Measurements from ENCODE around the gene ESYT3. TPM values are rescaled to one million over a fixed set of nuclear protein-coding genes. Genes with fewer than 3 reads are reported as not detected.

Gene ESYT3
- total and polyA plus RNA-seq, 2 of the 8 experiments (the other 6 are each of a cell fraction or from before 2014, with no cell fraction given), result 4.4 to 7.3 TPM

GRCh38 chr3:138465451-138465850, 31.0 kb downstream of the ESYT3 start:
- no peak overlapping the region for H3K4me2 ChIP-seq (ENCODE audit: insufficient read depth in 1 of 2, low read depth in 2 of 2, low read length in 2 of 2)
- H3K14ac ChIP-seq (ENCODE audit: insufficient read length), result no peak overlapping the region
- no peaks in the 10 kb centered on the region for H3K23me2 ChIP-seq (ENCODE audit: low read depth, low read length)
- no peaks in the 10 kb centered on the region for H3K79me1 ChIP-seq (ENCODE audit: low read depth, low read length)
- no peak overlapping the region for H2BK15ac ChIP-seq (ENCODE audit: low read length)
- H4K91ac ChIP-seq (replicated peaks; ENCODE audit: insufficient read length, low read length), result no peak overlapping the region
- no peak overlapping the region for H3K4ac ChIP-seq (replicated peaks; ENCODE audit: insufficient read length, low read depth, low read length)
- DNase-seq (ENCODE audit: low read depth in 1 of 2, low spot score in 2 of 2) (no peak), FAIRE-seq (no peak)
- H4K20me1 ChIP-seq (replicated peaks in 1 of 2; ENCODE audit: control insufficient read depth in 1 of 2, insufficient read depth in 2 of 2, low read length in 2 of 2), result peaks cover 0 to 4% of the 10 kb centered on the region in 2 experiments
- WGBS, 2 experiments (ENCODE audit: extremely low coverage in 1 of 2, insufficient coverage in 1 of 2, insufficient read length in 1 of 2, insufficient replicate concordance in 2 of 2, low coverage in 1 of 2, low lambda C conversion rate in 2 of 2, missing lambda C conversion rate in 1 of 2), result 89% methylated on average over 3 of the region's 3 CpGs; no CpG with 5 or more reads in 1 of the 2 experiments
- peaks cover 0 to 3% (median 0%) of the 10 kb centered on the region in 4 experiments; a peak in 4 of 7 replicates for H3K4me1 ChIP-seq (replicated peaks in 1 of 4; ENCODE audit: control insufficient read depth in 3 of 4, insufficient read depth in 4 of 4, low read length in 3 of 4)
- no peaks in the 10 kb centered on the region for H3K27me3 ChIP-seq (replicated peaks in 1 of 4; ENCODE audit: control insufficient read depth in 3 of 4, extremely low read depth in 1 of 4, insufficient read depth in 3 of 4, low read length in 3 of 4)
- H2AFZ ChIP-seq (ENCODE audit: low read length), result no peak overlapping the region
- no peak overlapping the region for H4K8ac ChIP-seq (ENCODE audit: extremely low read depth, insufficient read depth, low read length)
- no peaks in the 10 kb centered on the region for H3K9me3 ChIP-seq (ENCODE audit: insufficient read depth in 2 of 2, low read depth in 1 of 2, low read length in 1 of 2)
- H3K9ac ChIP-seq (replicated peaks in 1 of 4; ENCODE audit: extremely low read depth in 1 of 4, low read depth in 3 of 4, low read length in 3 of 4), result no peak overlapping the region
- no peak for TF ChIP-seq EZH2 (IDR thresholded peaks at IDR 0.05; ENCODE audit: low read depth, low read length, severe bottlenecking)
- TF ChIP-seq TEAD4 (IDR thresholded peaks at IDR 0.05; ENCODE audit: low read depth, low read length), result no peak
- no peak for TF ChIP-seq PHF8 (conservative IDR thresholded peaks at IDR 0.05; ENCODE audit: low read depth, low read length)
- POLR2A ChIA-PET (ENCODE audit: partially characterized antibody), result no interaction called here
- no peak overlapping the region; the same call in 1 of the 2 replicates for H2BK5ac ChIP-seq (ENCODE audit: low read depth, low read length)
- CTCF ChIA-PET (ENCODE audit: partially characterized antibody), result interaction anchor here (0.6 kb wide), 1 partner anchor 9 kb away, joined by 3 read pairs; no protein-coding TSS in a partner anchor
- no peak overlapping the region for H4K5ac ChIP-seq (ENCODE audit: insufficient read length, low read depth, low read length)
- no peak overlapping the region for H2BK12ac ChIP-seq (ENCODE audit: low read depth, low read length)
- H3K18ac ChIP-seq (ENCODE audit: extremely low read depth, low read length), result no peak overlapping the region
- H2BK20ac ChIP-seq (ENCODE audit: low read length), result no peak overlapping the region
- no peak overlapping the region for H2AK5ac ChIP-seq (ENCODE audit: low read depth, low read length)
- no peak overlapping the region for H3K56ac ChIP-seq (replicated peaks; ENCODE audit: insufficient read length, low read depth, low read length)
- no peak overlapping the region for H3K27ac ChIP-seq (ENCODE audit: low read depth, low read length)
- H3K4me3 ChIP-seq (ENCODE audit: extremely low read depth in 1 of 4, insufficient read depth in 2 of 4, low read depth in 3 of 4, low read length in 4 of 4), result no peak overlapping the region
- no peak overlapping the region for H2BK120ac ChIP-seq (replicated peaks; ENCODE audit: low read depth, low read length)
- H3K36me3 ChIP-seq (ENCODE audit: control insufficient read depth in 2 of 4, insufficient read depth in 4 of 4, low read length in 3 of 4), result no peaks in the 10 kb centered on the region; a peak in 2 of 8 replicates
- no peak overlapping the region for H3K23ac ChIP-seq (ENCODE audit: insufficient read length)
- no peaks in the 10 kb centered on the region for H3K79me2 ChIP-seq (ENCODE audit: control insufficient read depth in 1 of 2, insufficient read depth in 2 of 2, low read length in 2 of 2)

Measured in H1 (cell line).